HG03457 (cell line): ENCODE measurements around the gene PSMA7.

Experiments
- ATAC-seq: cut with Tn5 transposase; IDR thresholded peaks from one replicate; pipeline ENCODE4 v1.9.1; 2021; ENCODE audit warnings: moderate number of reproducible peaks; ENCODE audit not compliant: unreplicated experiment

The PSMA7 gene

GRCh38 chr20:62143081-62143956, at the start of gene PSMA7, which contains the start of gene SS18L1:
Gene PSMA7 (minus strand): TSS chr20:62143394. CDS start chr20:62143303, 91 bp downstream.
Gene SS18L1 (plus strand): TSS chr20:62143769. CDS start chr20:62143821, 52 bp downstream.
- ATAC-seq, result peak; percentile 73

DNA sequence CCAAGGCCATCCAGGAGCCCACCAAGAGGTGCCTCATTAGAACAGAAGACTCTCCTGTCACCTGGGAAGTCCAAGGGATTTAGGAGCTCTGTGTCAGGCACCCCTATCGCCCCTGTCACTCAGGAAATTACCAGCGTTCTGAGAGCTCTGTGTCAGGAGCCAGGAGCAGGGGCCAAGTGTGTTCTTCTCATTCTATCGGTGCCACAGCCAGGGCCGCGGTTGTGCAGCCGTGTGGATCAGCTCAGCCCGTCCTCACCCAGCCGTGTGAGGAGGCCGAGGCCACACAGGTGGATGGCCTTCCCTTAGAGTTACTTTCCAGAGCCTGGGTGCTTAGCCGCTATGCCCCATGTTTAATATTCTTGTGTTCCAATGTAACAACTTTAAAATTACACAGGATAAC, 49.4 kb upstream of the PSMA7 start:
- no peak for ATAC-seq

GRCh38 chr20:62191781-62192559, 48.8 kb upstream of the PSMA7 start:
- ATAC-seq, result no peak

- no peak for ATAC-seq
Observed at GRCh38 chr20:62190639-62191411, 47.6 kb upstream of the PSMA7 start.

DNA sequence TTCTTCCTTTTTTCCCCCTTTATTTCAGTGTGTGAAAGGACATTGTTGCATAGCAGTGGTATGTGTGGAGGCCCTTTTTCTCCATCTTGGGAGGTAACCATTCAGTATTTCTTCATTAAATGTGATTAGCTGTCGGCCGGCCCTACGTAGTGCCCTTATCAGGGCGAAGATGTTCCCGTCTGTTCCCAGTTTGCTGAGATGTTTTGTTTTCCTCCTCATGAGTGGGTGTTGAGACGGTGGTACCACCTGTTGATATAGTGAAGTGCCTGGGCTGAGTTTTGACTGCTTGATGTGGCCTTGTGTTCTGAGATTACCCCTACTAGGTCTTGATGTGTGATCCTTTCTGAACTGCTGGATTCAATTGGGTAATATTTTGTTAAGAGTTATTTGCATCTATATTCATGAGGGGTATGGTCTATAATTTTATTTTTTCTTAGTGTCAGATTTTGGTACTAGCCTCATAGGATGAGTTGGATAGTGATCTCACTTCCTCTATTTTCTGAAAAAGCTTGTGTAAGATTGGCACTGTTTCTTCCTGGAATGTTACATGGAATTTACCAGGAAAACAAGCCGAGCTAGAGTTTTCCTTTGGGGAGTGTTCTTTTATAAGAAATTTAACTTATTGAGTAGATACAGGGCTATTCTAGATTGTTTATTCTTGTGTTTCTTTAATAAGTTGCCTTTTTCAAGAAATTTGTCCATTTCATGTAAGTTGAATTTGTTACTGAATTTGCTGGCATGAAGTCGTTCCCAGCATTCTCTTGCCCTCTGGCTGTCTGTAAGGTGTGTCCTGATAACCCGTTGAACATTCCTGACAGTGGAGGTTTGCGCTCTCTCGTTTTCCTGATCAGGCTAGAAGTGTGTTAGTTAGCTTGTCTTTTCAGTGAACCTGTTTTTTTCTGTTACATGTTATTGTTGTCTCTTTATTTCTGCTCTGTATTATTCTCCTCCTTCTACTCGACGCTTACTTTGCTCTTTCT, 44.0 kb upstream of the PSMA7 start:
- no peak for ATAC-seq

DNA sequence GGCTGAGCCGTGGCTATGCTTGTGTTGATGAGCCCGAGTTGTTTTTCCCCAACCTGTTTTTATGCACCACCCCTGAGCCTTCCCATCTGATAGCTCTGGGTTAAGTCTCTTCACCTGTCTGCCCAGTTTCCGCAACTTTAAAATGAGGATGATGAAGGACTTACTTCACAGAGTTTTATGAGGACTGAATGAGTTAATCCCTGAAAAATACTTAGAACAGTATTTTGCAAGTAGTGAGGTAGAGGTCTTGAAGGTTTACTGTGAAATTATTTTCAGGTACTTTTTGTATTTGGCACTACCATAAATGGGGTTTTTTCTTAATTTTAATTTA, 42.9 kb upstream of the PSMA7 start:
- no peak for ATAC-seq

- no peak for ATAC-seq
Observed at GRCh38 chr20:62183426-62184142, 40.4 kb upstream of the PSMA7 start.

DNA sequence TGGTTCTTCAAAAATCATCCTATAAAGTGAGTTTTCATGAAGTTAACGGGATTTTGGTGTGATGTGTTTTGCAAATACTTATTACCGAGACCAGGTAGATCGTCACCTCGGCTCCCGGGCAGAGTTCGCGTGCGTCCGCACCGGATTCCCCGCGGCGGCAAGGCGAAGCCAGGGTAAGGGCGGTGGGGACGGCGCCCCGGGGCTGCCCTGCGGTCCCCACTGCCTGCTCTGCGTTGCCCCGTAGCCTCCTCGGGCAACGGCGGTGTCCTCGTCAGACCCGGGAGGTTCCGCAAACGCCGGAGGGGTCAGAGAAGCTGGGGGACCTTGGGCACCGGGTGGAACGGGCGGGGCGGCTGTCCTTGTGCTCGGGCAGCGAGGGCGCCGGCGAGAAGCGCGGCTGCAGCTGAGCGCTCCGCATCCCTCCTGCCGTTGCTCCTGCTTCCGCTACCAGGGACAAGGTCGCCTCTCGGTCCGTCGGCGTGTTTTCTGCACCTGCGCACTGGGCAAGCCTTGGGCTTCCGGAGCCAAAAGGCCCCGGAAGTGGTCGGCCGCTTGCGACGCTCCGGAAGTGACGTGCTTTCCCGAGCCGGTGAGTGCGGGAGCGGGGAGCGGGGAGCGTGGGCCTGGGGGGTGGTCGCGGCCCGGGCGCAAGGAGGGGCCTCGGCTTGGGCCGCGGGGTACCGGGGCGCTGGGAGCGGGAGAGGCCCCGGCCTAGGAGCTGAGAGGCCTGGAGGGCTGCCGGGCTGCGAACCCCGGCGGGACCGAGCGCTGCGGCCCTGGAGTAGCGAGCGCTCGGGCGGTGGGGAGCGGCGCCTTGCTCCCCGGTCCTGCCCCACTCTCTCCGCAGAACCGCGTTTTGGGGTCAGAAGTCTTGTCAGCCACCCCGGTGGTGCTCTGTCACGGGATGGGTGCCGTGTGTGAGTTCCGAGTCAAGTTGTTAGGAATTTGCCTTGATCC, 39.6 kb upstream of the PSMA7 start, which contains the start of gene MTG2:
Gene MTG2 (plus strand): TSS at position 560 of the 957 bp plus-strand sequence. CDS start 10,393 bp downstream, outside the sequence.
- ATAC-seq, result peak; percentile 89

DNA sequence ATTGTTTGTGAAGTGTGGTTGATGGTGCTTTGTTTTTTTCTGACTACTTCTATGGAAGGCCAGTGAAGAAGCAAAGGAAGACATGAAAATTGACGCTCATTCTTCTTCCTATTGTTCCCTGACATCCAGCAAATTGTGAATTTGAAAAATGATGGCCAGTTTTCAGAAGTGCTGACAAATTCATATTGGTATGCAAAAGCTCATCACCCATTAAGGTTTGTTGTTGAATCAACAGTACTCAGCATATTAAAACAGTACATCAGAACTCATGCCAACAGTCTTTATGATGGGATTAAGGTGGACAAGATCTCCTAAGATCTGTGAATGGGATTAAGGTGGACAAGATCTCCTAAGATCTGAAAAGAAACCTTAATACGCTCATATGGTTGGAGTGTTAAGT, 38.6 kb upstream of the PSMA7 start:
- no peak for ATAC-seq

DNA sequence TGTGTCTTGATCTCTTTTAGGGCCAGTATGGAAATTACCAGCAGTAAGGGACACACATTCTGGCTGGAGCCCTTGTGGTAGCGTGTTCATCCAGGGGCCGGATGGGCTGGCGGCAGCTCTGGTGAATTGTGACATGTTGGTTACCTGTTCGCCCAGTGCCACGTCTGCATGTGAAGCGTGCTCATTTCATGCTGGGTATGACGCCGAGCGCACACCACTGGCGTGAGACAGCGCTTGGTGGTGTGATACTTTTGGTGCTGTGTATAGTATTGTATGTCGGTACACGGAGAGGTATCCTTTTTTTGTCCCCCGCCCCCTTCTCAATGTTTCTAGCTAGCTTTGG, 35.9 kb upstream of the PSMA7 start:
- no peak for ATAC-seq

DNA sequence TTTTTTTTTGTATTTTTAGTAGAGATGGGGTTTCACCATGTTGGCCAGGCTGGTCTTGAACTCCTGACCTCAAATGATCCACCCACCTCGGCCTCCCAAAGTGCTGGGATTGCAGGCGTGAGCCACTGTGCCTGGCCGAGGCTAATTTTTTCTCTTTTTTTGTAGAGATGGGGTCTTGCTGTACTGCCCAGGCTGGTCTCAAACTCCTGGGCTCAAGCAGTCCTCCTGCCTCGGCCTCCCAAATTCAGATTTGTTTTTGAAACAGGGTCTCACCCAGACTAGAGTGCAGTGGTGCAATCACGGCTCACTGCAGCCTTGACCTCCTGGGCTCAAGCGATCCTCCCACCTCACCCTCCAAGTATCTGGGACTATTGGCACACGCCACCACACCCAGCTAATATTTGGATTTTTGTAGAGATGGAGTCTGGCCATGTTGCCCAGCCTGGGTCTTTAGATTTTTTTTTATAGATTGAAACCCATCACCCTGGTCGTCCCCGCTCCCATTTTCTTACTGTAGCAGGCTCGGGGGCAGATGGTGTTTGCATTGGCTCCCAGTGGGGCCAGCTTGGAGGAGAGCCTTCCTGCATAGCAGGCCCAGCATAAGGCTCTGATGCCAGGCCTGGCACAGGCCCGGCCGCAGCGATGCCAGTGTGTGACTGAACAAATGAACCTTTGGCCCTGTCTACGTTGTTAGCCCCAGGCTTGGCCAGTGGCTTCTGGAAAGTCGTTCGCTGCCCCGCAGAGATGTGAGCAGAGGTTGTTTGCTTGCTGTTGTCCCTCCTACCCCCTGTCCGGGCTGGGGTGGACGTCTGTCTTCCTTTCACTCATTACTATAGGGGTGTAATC, 35.3 kb upstream of the PSMA7 start:
- no peak for ATAC-seq

- ATAC-seq, result no peak
Observed at GRCh38 chr20:62177307-62177706, 34.1 kb upstream of the PSMA7 start.

- ATAC-seq, result no peak
Observed at GRCh38 chr20:62176866-62177265, 33.7 kb upstream of the PSMA7 start.

- ATAC-seq, result no peak
Observed at GRCh38 chr20:62175711-62176110, 32.5 kb upstream of the PSMA7 start.

DNA sequence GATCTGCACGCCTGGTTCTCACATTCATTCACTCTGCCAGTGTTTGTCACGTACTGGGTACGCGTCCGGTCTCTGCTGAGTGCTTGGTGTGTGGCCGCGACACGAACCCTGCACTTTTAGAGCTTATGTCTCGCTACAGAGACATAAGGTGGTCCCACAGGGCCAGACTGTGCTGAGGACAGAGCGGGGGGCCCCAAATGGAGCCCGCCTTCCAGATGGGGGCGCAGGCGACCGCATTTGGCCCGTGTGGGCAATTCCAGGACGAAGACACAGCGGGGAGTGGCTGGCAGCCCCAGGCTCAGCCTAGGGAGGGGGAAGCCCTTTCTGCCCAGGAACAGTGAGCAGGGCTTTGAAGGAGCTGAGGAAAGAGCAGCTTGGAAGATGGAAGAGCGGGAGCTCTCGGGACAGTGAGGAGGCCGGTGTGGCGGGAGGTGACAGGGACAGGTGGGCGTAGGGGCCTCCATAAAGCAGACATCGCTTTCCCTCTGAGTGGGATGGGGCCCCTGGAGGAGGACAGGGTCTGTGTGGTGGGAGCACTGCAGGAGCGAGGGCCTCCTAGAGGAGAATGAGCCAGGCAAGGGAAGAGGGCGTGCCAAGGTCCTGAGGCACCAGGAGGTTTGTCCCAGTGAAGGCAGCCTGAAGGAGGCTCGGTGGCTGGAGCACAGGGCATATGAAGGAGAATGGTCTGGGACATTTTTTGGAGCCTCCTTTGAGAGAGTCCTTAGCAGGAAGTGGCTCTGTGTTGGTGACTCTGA, 31.9 kb upstream of the PSMA7 start:
- no peak for ATAC-seq

GRCh38 chr20:62174021-62174804, 31.0 kb upstream of the PSMA7 start:
- no peak for ATAC-seq
